C4-2B (cell line): ENCODE measurements around the gene ELL.

Experiments used
- CTCF ChIP-seq: fragments of 450-650 bp; conservative IDR thresholded peaks from 2 replicates; pipeline ENCODE4 v1.5.1; 2017; ENCODE audit warnings: mild to moderate bottlenecking
- ZFX ChIP-seq: fragments of 450-650 bp; IDR thresholded peaks from 2 replicates; pipeline ENCODE4 v1.6.1; 2017

GRCh38 chr19:18437491-18438330 lies 84.2 kb downstream of the ELL start, which contains the start of gene ISYNA1:
- TF ChIP-seq CTCF (no peak), ZFX (0 out of 2 replicates have a peak, but pooled peaks have one; percentile 43)
